ENCODE results near the gene FNDC3B.

DNA sequence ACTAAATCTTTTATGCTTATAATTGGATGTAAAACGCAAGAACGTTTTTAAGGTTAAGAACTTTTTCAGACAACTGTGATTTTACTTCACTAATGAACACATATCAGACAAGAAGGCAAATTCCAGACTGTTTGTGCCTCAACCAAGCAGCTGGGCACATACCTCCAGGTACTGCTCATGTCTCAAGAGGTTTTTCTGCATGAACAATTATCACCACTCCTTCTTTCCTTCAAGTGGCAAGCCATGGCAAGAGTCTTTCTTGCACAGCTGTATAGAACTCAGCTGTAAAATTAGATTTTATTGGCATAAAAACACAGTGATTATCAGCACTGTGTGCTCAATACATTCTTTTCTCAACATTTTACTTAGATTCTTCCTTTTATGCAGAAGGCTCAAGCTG is 64.3 kb downstream of the FNDC3B start:
- TF ChIP-seq, protein P1, sequence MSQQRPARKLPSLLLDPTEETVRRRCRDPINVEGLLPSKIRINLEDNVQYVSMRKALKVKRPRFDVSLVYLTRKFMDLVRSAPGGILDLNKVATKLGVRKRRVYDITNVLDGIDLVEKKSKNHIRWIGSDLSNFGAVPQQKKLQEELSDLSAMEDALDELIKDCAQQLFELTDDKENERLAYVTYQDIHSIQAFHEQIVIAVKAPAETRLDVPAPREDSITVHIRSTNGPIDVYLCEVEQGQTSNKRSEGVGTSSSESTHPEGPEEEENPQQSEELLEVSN (IDR thresholded peaks at IDR 0.05): no peak
- TF ChIP-seq HDAC6 (IDR thresholded peaks at IDR 0.05; ENCODE audit: low read depth, low read length) (no peak), NRF1 (IDR thresholded peaks at IDR 0.05; ENCODE audit: low read depth, low read length) (no peak), TEAD4 (IDR thresholded peaks at IDR 0.05; ENCODE audit: low read depth, low read length) (no peak), CTCF (IDR thresholded peaks at IDR 0.05; ENCODE audit: control extremely low read depth in 1 of 3, insufficient read depth in 1 of 3, low read depth in 1 of 3, low read length in 3 of 3) (no peak)
- TF ChIP-seq, protein P2, sequence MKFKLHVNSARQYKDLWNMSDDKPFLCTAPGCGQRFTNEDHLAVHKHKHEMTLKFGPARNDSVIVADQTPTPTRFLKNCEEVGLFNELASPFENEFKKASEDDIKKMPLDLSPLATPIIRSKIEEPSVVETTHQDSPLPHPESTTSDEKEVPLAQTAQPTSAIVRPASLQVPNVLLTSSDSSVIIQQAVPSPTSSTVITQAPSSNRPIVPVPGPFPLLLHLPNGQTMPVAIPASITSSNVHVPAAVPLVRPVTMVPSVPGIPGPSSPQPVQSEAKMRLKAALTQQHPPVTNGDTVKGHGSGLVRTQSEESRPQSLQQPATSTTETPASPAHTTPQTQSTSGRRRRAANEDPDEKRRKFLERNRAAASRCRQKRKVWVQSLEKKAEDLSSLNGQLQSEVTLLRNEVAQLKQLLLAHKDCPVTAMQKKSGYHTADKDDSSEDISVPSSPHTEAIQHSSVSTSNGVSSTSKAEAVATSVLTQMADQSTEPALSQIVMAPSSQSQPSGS (IDR thresholded peaks at IDR 0.05; ENCODE audit: low read length): no peak
